ENCODE results near the gene AGXT2.

GRCh38 chr5:35096932-35097331 lies 49.2 kb upstream of the AGXT2 start:
- TF ChIP-seq CTCF (IDR thresholded peaks at IDR 0.05; ENCODE audit: low read length) (no peak), EZH2 (optimal IDR thresholded peaks at IDR 0.05; ENCODE audit: low read depth, low read length) (no peak)

Measured in MM.1S (cell line).